ENCODE results near the gene AOC1. TPM values are rescaled to one million over a fixed set of nuclear protein-coding genes. Genes with fewer than 3 reads are reported as not detected.
"Not testable (repeated sequence)": the region's sequence is repeated elsewhere in the genome, so short reads cannot be mapped to it uniquely, and the experiment has no call there.

The AOC1 gene
- 100 to 1,000 TPM in 1 of 4 donors, 10 to 100 TPM in 3; 23.9 to 102 (median 75.6) TPM for polyA plus RNA-seq (ENCODE audit: insufficient read length in 4 of 4)

- no peak for DNase-seq (ENCODE audit: low read depth in 4 of 4, low spot score in 2 of 4)
These were observed at the start of gene AOC1 for GRCh38 chr7:150852371-150852905. Gene AOC1, plus strand, starts transcription at chr7:150852517. Its CDS starts 3,954 bp downstream, at chr7:150856471.

GRCh38 chr7:150803161-150803860, 49.0 kb upstream of the AOC1 start:
- no peak for DNase-seq (ENCODE audit: low read depth in 4 of 4, low spot score in 2 of 4)

GRCh38 chr7:150804802-150805201, 47.5 kb upstream of the AOC1 start:
- DNase-seq (ENCODE audit: low read depth in 4 of 4, low spot score in 2 of 4) = no peak

- DNase-seq (ENCODE audit: low read depth in 4 of 4, low spot score in 2 of 4) = no peak
These were observed 46.5 kb upstream of the AOC1 start for GRCh38 chr7:150805864-150806263.

GRCh38 chr7:150806454-150806853, 45.9 kb upstream of the AOC1 start:
- DNase-seq (ENCODE audit: low read depth in 4 of 4, low spot score in 2 of 4) = no peak

- DNase-seq (ENCODE audit: low read depth in 4 of 4, low spot score in 2 of 4) = no peak
These were observed 45.5 kb upstream of the AOC1 start for GRCh38 chr7:150806863-150807262.

- DNase-seq (ENCODE audit: low read depth in 4 of 4, low spot score in 2 of 4) = not testable (repeated sequence)
These were observed 44.5 kb upstream of the AOC1 start for GRCh38 chr7:150807616-150808438.

- DNase-seq (ENCODE audit: low read depth in 4 of 4, low spot score in 2 of 4) = no peak
These were observed 37.9 kb upstream of the AOC1 start for GRCh38 chr7:150814328-150815001.

- no peak for DNase-seq (ENCODE audit: low read depth in 4 of 4, low spot score in 2 of 4)
These were observed 33.3 kb upstream of the AOC1 start for GRCh38 chr7:150818971-150819370.

GRCh38 chr7:150820148-150820547, 32.2 kb upstream of the AOC1 start:
- DNase-seq (ENCODE audit: low read depth in 4 of 4, low spot score in 2 of 4) = no peak

GRCh38 chr7:150820578-150821198, 31.6 kb upstream of the AOC1 start:
- no peak for DNase-seq (ENCODE audit: low read depth in 4 of 4, low spot score in 2 of 4)

- no peak for DNase-seq (ENCODE audit: low read depth in 4 of 4, low spot score in 2 of 4)
These were observed 29.3 kb upstream of the AOC1 start for GRCh38 chr7:150823043-150823442.

- DNase-seq (ENCODE audit: low read depth in 4 of 4, low spot score in 2 of 4) = no peak
These were observed 28.7 kb upstream of the AOC1 start for GRCh38 chr7:150823484-150824126.

- no peak for DNase-seq (ENCODE audit: low read depth in 4 of 4, low spot score in 2 of 4)
These were observed 27.7 kb upstream of the AOC1 start for GRCh38 chr7:150824379-150825177.

GRCh38 chr7:150826061-150826849, 26.1 kb upstream of the AOC1 start:
- DNase-seq (ENCODE audit: low read depth in 4 of 4, low spot score in 2 of 4) = no peak

GRCh38 chr7:150828384-150828783, 23.9 kb upstream of the AOC1 start:
- no peak for DNase-seq (ENCODE audit: low read depth in 4 of 4, low spot score in 2 of 4)

- no peak for DNase-seq (ENCODE audit: low read depth in 4 of 4, low spot score in 2 of 4)
These were observed 22.9 kb upstream of the AOC1 start for GRCh38 chr7:150829426-150829825.

- no peak for DNase-seq (ENCODE audit: low read depth in 4 of 4, low spot score in 2 of 4)
These were observed 21.4 kb upstream of the AOC1 start for GRCh38 chr7:150830937-150831336.

Measured in left renal cortex interstitium (tissue), 4 donors.